Natural killer cell (primary cell): ENCODE results near the gene ANXA11. TPM values are rescaled to one million over a fixed set of nuclear protein-coding genes. Genes with fewer than 3 reads are reported as not detected.
A peak's percentile ranks its signal among the peaks of the same experiment; 100 is the strongest.
"Not testable (repeated sequence)": the region's sequence is repeated elsewhere in the genome, so short reads cannot be mapped to it uniquely, and the experiment has no call there.

Experiments used
- ATAC-seq, 3 donors: fragments of 150-1000 bp in 2 of 3; fragments of 200-7000 bp in 1 of 3; cut with Tn5 transposase; 1 replicate in 1 of 3; 2 replicates in 2 of 3; pipeline ENCODE4 v1.10.0; 2021; ENCODE audit warnings: mild to moderate bottlenecking in 2 of 3, moderate library complexity in 2 of 3
- DNase-seq, 2 donors: peaks; one replicate each; pipeline versions ENCODE4 v3.0.0 to v3.0.0-alpha.2; 2013 to 2021; ENCODE audit warnings: mixed read lengths in 1 of 2
- H3K27ac ChIP-seq: one replicate; pipeline ENCODE4 v1.5.1; 2013; ENCODE audit warnings: mild to moderate bottlenecking, low read length
- H3K27me3 ChIP-seq: one replicate; pipeline ENCODE4 v1.6.1; 2013; ENCODE audit warnings: low read length; ENCODE audit not compliant: control insufficient read depth, insufficient read depth
- H3K36me3 ChIP-seq: one replicate; pipeline ENCODE4 v1.6.1; 2013; ENCODE audit warnings: low read length; ENCODE audit not compliant: control insufficient read depth, insufficient read depth
- H3K4me1 ChIP-seq: one replicate; pipeline ENCODE4 v1.6.1; 2013; ENCODE audit warnings: low read length; ENCODE audit not compliant: control insufficient read depth, insufficient read depth
- H3K4me3 ChIP-seq: one replicate; pipeline ENCODE4 v1.5.1; 2013; ENCODE audit warnings: low read length
- H3K9me3 ChIP-seq: one replicate; pipeline ENCODE4 v1.6.1; 2013; ENCODE audit warnings: low read length; ENCODE audit not compliant: control insufficient read depth, insufficient read depth
- H3K27ac Mint-ChIP-seq, 2 donors: one replicate each; pipeline ENCODE4 v1.8.0; 2022; ENCODE audit warnings: mild to moderate bottlenecking in 2 of 2, mixed read lengths in 2 of 2, moderate library complexity in 1 of 2
- H3K27me3 Mint-ChIP-seq, 2 donors: one replicate each; pipeline ENCODE4 v1.8.0; 2022; ENCODE audit warnings: low read depth in 2 of 2, mixed read lengths in 2 of 2
- H3K36me3 Mint-ChIP-seq: one replicate; pipeline ENCODE4 v1.8.0; 2022; ENCODE audit warnings: mixed read lengths
- H3K4me1 Mint-ChIP-seq, 2 donors: one replicate each; pipeline ENCODE4 v1.8.0; 2022; ENCODE audit warnings: mixed read lengths in 2 of 2
- H3K4me3 Mint-ChIP-seq: one replicate; pipeline ENCODE4 v1.8.0; 2022; ENCODE audit warnings: mild to moderate bottlenecking, moderate library complexity, mixed read lengths
- H3K9me3 Mint-ChIP-seq, 2 donors: one replicate each; pipeline ENCODE4 v1.8.0; 2022; ENCODE audit warnings: mixed read lengths in 2 of 2
- CTCF ChIP-seq: fragments of 200-600 bp; IDR thresholded peaks from one replicate; pipeline ENCODE4 v1.8.0; 2022; ENCODE audit warnings: antibody characterized with exemption
- WGBS: methylation state at CpG from one replicate; pipeline ENCODE4 v1.1.7; 2013; ENCODE audit warnings: missing lambda C conversion rate; ENCODE audit not compliant: insufficient coverage; 5-methylcytosine and 5-hydroxymethylcytosine counted together
- intact Hi-C: fragments of 100-400 bp; cut with micrococcal nuclease; formaldehyde crosslinking; loops from one replicate; pipeline ENCODE4 v1.14.2; 2022
- total RNA-seq, 4 donors: library from RNA; stranded (reverse); fragments of 120-200 nt in 1 of 4; gene quantifications; one replicate each; pipeline versions ENCODE4 v1.2.3 to v1.2.4, GENCODE V29; 2013 to 2022

The ANXA11 gene
- total RNA-seq, 3 donors from 2014 or later (not counting 1 experiment from before 2014, with no cell fraction given): 213 to 264 (median 245) TPM

- Mint-ChIP-seq H3K36me3 (no peaks in the 10 kb centered on the region), H3K9me3 (no peaks in the 10 kb centered on the region), H3K4me3 (no peak overlapping the region), H3K27me3 (no peaks in the 10 kb centered on the region), H3K27ac (peak overlapping the region in 1 of 2 donors; percentile 23), H3K4me1 (peaks cover 18 to 35% of the 10 kb centered on the region in 2 donors)
- Histone ChIP-seq H3K27ac (no peak overlapping the region), H3K4me1 (peaks cover 17% of the 10 kb centered on the region), H3K27me3 (no peaks in the 10 kb centered on the region), H3K4me3 (no peak overlapping the region), H3K36me3 (peaks cover 21% of the 10 kb centered on the region), H3K9me3 (no peaks in the 10 kb centered on the region)
- no peak for TF ChIP-seq CTCF
- ATAC-seq (no peak), DNase-seq (no peak)
- WGBS: 52% methylated on average over 2 of the region's 3 CpGs
- intact Hi-C loops: no loop called here
Observed at GRCh38 chr10:80146918-80147317, 58.4 kb downstream of the ANXA11 start.

- Mint-ChIP-seq H3K4me3 (peak overlapping the region; percentile 36), H3K27ac (peak overlapping the region; percentile 61 to 81)
- not testable (repeated sequence) for H3K27me3 Mint-ChIP-seq
Observed at GRCh38 chr10:80145406-80146308, 59.7 kb downstream of the ANXA11 start.

GRCh38 chr10:80144696-80145131 is 60.6 kb downstream of the ANXA11 start:
- Histone ChIP-seq H3K27me3 (no peaks in the 10 kb centered on the region), H3K27ac (no peak overlapping the region), H3K4me3 (no peak overlapping the region), H3K4me1 (peaks cover 17% of the 10 kb centered on the region), H3K36me3 (peaks cover 6% of the 10 kb centered on the region), H3K9me3 (no peaks in the 10 kb centered on the region)
- Mint-ChIP-seq H3K27ac (peak overlapping the region; percentile 75 to 83), H3K36me3 (no peaks in the 10 kb centered on the region), H3K4me3 (peak overlapping the region; percentile 73), H3K27me3 (peaks cover 9 to 16% of the 10 kb centered on the region in 2 donors), H3K4me1 (peaks cover 18 to 23% of the 10 kb centered on the region in 2 donors), H3K9me3 (no peaks in the 10 kb centered on the region)
- ATAC-seq: peak in 2 of 3 donors; percentile 14 to 31
- intact Hi-C loops: no loop called here
- DNase-seq: peak in 1 of 2 donors; percentile 52
- 1% methylated on average over 12 of the region's 12 CpGs for WGBS
- TF ChIP-seq CTCF: no peak

More at GRCh38 chr10:80145406-80146308, 59.7 kb downstream of the ANXA11 start:
- H3K9me3 Mint-ChIP-seq, H3K27ac ChIP-seq, H3K36me3 Mint-ChIP-seq, DNase-seq, H3K4me3 ChIP-seq, H3K9me3 ChIP-seq, intact Hi-C loops, H3K27me3 ChIP-seq, ATAC-seq: not testable (repeated sequence)
- H3K4me1 ChIP-seq: peaks cover 17% of the 10 kb centered on the region
- H3K36me3 ChIP-seq: peaks cover 12% of the 10 kb centered on the region
- H3K4me1 Mint-ChIP-seq: peaks cover 18 to 28% of the 10 kb centered on the region in 2 donors
- 77% methylated on average over 11 of the region's 11 CpGs for WGBS

GRCh38 chr10:80144067-80144695 is 61.2 kb downstream of the ANXA11 start:
- WGBS: 15% methylated on average over 28 of the region's 28 CpGs
- H3K27ac ChIP-seq: no peak overlapping the region

More at GRCh38 chr10:80144067-80144695, 61.2 kb downstream of the ANXA11 start:
- H3K27ac Mint-ChIP-seq: peak overlapping the region; percentile 75 to 83
- H3K36me3 ChIP-seq: peaks cover 2% of the 10 kb centered on the region
- H3K4me1 ChIP-seq: peaks cover 17% of the 10 kb centered on the region
- peaks cover 18 to 23% of the 10 kb centered on the region in 2 donors for H3K4me1 Mint-ChIP-seq
- no peaks in the 10 kb centered on the region for H3K27me3 ChIP-seq
- H3K9me3 Mint-ChIP-seq: no peaks in the 10 kb centered on the region
- H3K9me3 ChIP-seq: no peaks in the 10 kb centered on the region
- ATAC-seq (peak; percentile 35 to 44 (median 36)), DNase-seq (peak in 1 of 2 donors; percentile 48)
- no peak for TF ChIP-seq CTCF
- peak overlapping the region; percentile 73 for H3K4me3 Mint-ChIP-seq
- H3K4me3 ChIP-seq: no peak overlapping the region
- peaks cover 11 to 17% of the 10 kb centered on the region in 2 donors for H3K27me3 Mint-ChIP-seq
- H3K36me3 Mint-ChIP-seq: no peaks in the 10 kb centered on the region
- intact Hi-C loops: no loop called here
